ENCODE results near the gene SLC25A38. TPM values are rescaled to one million over a fixed set of nuclear protein-coding genes. Genes with fewer than 3 reads are reported as not detected.
A peak's percentile ranks its signal among the peaks of the same experiment; 100 is the strongest.
"Not testable (repeated sequence)": the region's sequence is repeated elsewhere in the genome, so short reads cannot be mapped to it uniquely, and the experiment has no call there.

SLC25A38 gene
- total and polyA plus RNA-seq, 4 experiments from 2014 or later = 44.5 to 55.5 (median 49.8) TPM

DNA sequence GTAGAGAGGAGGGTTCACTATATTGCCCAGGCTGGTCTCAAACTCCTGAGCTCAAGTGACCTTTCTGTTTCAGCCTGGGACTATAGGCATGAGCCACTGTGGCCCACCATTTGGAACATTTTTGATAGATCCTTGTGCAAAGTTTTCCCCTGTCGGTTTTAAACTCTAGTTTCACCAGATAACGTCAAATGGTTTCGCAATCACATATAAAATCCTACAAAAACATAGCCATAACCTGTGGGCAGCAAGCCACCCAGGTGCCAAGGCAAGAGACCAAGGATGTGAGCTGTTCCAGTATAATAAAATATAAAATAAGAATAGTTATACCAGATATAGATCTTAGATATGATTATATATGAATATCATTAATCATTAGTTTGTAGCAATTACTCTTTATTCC, 33.8 kb downstream of the SLC25A38 start:
- DNase-seq; H3K27ac ChIP-seq (ENCODE audit: low read depth, low read length); H3K4me3 ChIP-seq (ENCODE audit: low read length in 2 of 2); H3K4me1 ChIP-seq (ENCODE audit: insufficient read depth, low read length); H3K27me3 ChIP-seq (ENCODE audit: insufficient read depth, low read length); H3K9me3 Mint-ChIP-seq; H3K9me3 ChIP-seq (ENCODE audit: control insufficient read depth in 1 of 2, low read length in 2 of 2); H3K4me3 Mint-ChIP-seq; intact Hi-C loops (cut with micrococcal nuclease); H3K27me3 Mint-ChIP-seq: not testable (repeated sequence)
- ChIA-PET POLR2A (ENCODE audit: partially characterized antibody) (interaction anchor here (3.2 kb wide), 1 partner anchor 9 kb away, joined by 26 read pairs; the partner anchor contains the start of gene RPSA), CTCF (ENCODE audit: partially characterized antibody) (interaction anchor here (0.6 to 3.9 kb wide), 6 partner anchors 9 to 764 kb away, joined by 3 to 31 read pairs (median 10); partner anchors contain the start of gene RPSA)
- Mint-ChIP-seq H3K27ac (peak overlapping the region in 2 of 7 donors; percentile 27 to 30), H3K36me3 (peaks cover 30 to 37% of the 10 kb centered on the region in 2 donors), H3K4me1 (peaks cover 2 to 15% (median 8%) of the 10 kb centered on the region in 4 donors)
- H3K36me3 ChIP-seq (ENCODE audit: insufficient read depth, low read length) = peaks cover 25% of the 10 kb centered on the region

DNA sequence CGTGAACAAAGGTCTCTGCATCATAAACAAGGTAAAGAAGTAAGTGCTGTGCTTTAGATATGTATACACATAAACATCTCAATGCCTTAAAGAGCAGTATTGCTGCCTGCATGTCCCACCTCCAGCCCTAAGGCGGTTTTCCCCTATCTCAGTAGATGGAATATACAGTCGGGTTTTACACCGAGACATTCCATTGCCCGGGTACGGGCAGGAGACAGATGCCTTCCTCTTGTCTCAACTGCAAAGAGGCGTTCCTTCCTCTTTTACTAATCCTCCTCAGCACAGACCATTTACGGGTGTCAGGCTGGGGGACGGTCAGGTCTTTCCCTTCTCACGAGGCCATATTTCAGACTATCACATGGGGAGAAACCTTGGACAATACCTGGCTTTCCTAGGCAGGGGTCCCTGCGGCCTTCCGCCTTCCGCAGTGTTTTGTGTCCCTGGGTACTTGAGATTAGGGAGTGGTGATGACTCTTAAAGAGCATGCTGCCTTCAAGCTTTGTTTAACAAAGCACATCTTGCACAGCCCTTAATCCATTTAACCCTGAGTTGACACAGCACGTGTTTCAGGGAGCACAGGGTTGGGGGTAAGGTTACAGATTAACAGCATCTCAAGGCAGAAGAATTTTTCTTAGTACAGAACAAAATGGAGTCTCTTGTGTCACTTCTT, 35.5 kb downstream of the SLC25A38 start:
- POLR2A ChIA-PET (ENCODE audit: partially characterized antibody); H3K4me1 ChIP-seq (ENCODE audit: insufficient read depth, low read length); CTCF ChIA-PET (ENCODE audit: partially characterized antibody); H3K4me3 Mint-ChIP-seq; H3K9me3 Mint-ChIP-seq; DNase-seq; H3K27ac ChIP-seq (ENCODE audit: low read depth, low read length); H3K27me3 ChIP-seq (ENCODE audit: insufficient read depth, low read length); H3K36me3 ChIP-seq (ENCODE audit: insufficient read depth, low read length); intact Hi-C loops (cut with micrococcal nuclease); H3K4me3 ChIP-seq (ENCODE audit: low read length in 2 of 2); H3K9me3 ChIP-seq (ENCODE audit: control insufficient read depth in 1 of 2, low read length in 2 of 2); H3K27me3 Mint-ChIP-seq: not testable (repeated sequence)
- H3K4me1 Mint-ChIP-seq = peaks cover 2 to 15% (median 6%) of the 10 kb centered on the region in 4 donors
- peaks cover 13 to 22% of the 10 kb centered on the region in 2 donors for H3K36me3 Mint-ChIP-seq
- H3K27ac Mint-ChIP-seq = peak overlapping the region in 1 of 7 donors; percentile 13

DNA sequence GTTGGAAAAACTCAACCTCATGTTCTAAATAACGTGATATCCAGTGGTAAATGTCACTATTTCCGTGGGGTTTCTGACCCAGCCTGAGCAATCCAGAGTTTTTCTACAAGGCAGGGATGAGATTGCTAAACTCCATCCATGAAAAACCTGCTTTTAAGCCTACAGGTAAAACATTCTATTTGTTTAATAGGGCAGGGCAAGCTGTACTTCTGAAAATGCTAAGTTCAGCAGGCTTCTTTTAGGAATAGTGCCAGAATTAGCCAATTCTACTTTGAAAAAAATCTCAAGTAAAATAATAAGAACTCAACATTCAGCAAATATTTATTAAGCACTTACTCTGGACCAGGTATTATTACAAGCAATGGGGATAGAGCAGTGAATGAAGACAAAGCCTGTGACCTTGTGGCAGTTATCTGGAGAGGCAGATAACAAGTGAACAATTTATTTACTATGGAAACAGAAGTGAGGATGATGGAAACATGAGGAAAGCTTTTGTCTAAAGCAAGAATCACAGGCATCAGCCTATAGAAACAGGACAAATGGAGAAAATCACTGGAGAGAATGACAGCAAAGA, 36.7 kb downstream of the SLC25A38 start:
- Mint-ChIP-seq H3K9me3 (peaks cover 0 to 2% (median 0%) of the 10 kb centered on the region in 8 donors), H3K36me3 (peaks cover 1 to 16% of the 10 kb centered on the region in 2 donors), H3K4me1 (peaks cover 1 to 8% (median 2%) of the 10 kb centered on the region in 4 donors), H3K4me3 (no peak overlapping the region), H3K27ac (no peak overlapping the region), H3K27me3 (no peaks in the 10 kb centered on the region)
- Histone ChIP-seq H3K4me3 (ENCODE audit: low read length in 2 of 2) (no peak overlapping the region), H3K27me3 (ENCODE audit: insufficient read depth, low read length) (no peaks in the 10 kb centered on the region), H3K36me3 (ENCODE audit: insufficient read depth, low read length) (no peaks in the 10 kb centered on the region), H3K9me3 (ENCODE audit: control insufficient read depth in 1 of 2, low read length in 2 of 2) (no peaks in the 10 kb centered on the region), H3K27ac (ENCODE audit: low read depth, low read length) (no peak overlapping the region), H3K4me1 (ENCODE audit: insufficient read depth, low read length) (no peaks in the 10 kb centered on the region)
- CTCF ChIA-PET (ENCODE audit: partially characterized antibody) = no interaction called here
- DNase-seq = no peak
- POLR2A ChIA-PET (ENCODE audit: partially characterized antibody) = no interaction called here
- intact Hi-C loops (cut with micrococcal nuclease) = no loop called here

DNA sequence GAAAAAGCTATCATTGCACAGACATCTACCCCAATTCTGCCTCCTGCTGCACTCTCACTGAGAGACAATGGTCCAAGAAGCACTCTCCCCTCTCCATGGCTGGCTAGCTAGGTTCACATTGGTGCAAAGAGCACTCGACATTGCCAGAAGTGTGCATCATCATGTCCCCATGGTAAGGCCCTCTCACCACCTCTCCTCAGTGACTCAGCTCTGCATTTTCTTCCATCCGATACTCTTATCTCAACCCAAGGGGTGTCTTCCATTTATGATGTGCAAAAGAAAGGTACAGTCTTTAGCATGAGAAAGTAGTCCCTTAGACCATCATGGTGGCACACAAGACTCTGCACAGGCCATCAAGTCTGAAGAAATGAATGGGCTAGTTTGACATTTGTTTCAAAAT, 37.4 kb downstream of the SLC25A38 start:
- no peak for DNase-seq
- no peaks in the 10 kb centered on the region for H3K4me1 ChIP-seq (ENCODE audit: insufficient read depth, low read length)
- peaks cover 0 to 2% (median 0%) of the 10 kb centered on the region in 8 donors for H3K9me3 Mint-ChIP-seq
- no peak overlapping the region for H3K27ac Mint-ChIP-seq
- H3K4me3 ChIP-seq (ENCODE audit: low read length in 2 of 2) = no peak overlapping the region
- no peaks in the 10 kb centered on the region for H3K9me3 ChIP-seq (ENCODE audit: control insufficient read depth in 1 of 2, low read length in 2 of 2)
- no peak overlapping the region for H3K4me3 Mint-ChIP-seq
- no peak overlapping the region for H3K27ac ChIP-seq (ENCODE audit: low read depth, low read length)
- H3K27me3 Mint-ChIP-seq = no peaks in the 10 kb centered on the region
- no peaks in the 10 kb centered on the region for H3K27me3 ChIP-seq (ENCODE audit: insufficient read depth, low read length)
- ChIA-PET POLR2A (ENCODE audit: partially characterized antibody) (no interaction called here), CTCF (ENCODE audit: partially characterized antibody) (no interaction called here)
- intact Hi-C loops (cut with micrococcal nuclease) = no loop called here
- peaks cover 0 to 6% (median 2%) of the 10 kb centered on the region in 4 donors for H3K4me1 Mint-ChIP-seq
- H3K36me3 Mint-ChIP-seq = peaks cover 0 to 14% of the 10 kb centered on the region in 2 donors
- no peaks in the 10 kb centered on the region for H3K36me3 ChIP-seq (ENCODE audit: insufficient read depth, low read length)

DNA sequence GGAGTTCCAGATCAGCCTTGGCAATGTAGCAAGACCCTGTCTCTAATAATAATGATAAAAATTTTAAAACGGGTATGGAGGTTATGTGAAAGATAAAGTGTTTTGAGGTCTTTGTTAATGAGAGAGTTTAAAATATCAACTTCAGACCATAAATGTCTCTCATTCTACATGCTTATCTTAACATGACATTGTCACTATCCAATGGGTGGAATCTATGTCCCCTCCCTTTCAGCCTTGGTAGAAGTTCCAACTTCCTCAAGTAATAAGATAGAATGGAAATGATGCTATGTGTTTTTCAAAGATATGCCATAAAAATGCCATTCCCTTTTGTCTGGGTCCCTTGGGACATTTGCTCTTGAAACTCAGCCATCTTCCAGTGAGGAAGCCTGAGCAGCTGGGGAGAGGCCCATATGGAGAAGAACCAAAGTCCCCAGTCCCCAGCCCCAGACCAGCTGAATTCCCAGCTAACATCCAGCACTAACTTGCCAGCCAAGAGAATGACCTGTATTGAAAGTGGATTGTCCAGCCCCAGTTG, 40.3 kb downstream of the SLC25A38 start:
- ChIA-PET CTCF (ENCODE audit: partially characterized antibody) (interaction anchor here (1.3 to 4.0 kb wide), 3 partner anchors 8 to 24 kb away, joined by 3 to 23 read pairs (median 5); no protein-coding TSS in a partner anchor), POLR2A (ENCODE audit: partially characterized antibody) (no interaction called here)
- no peaks in the 10 kb centered on the region for H3K27me3 ChIP-seq (ENCODE audit: insufficient read depth, low read length)

DNA sequence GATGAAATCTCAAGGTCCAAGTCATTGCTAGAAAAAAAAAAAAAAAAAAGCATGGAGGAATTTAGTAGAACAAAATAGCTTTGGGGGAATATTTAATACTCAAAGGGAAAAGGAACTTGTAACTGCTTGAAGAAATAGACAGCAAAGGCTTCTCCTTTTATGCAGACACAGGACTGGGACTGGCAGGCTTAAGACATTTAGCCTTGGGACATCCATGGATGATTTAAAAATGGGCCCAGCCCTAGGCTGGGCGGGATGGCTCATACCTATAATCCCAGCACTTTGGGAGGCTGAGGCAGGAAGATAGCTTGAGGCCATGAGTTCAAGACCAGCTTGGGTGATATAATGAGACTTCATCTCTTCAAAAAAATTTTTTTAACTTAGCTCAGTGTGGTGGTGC, 43.1 kb downstream of the SLC25A38 start:
- H3K4me3 ChIP-seq (ENCODE audit: low read length in 2 of 2) = no peak overlapping the region
- intact Hi-C loops (cut with micrococcal nuclease) = no loop called here
- H3K27ac Mint-ChIP-seq = no peak overlapping the region
- H3K9me3 Mint-ChIP-seq = no peaks in the 10 kb centered on the region
- H3K9me3 ChIP-seq (ENCODE audit: control insufficient read depth in 1 of 2, low read length in 2 of 2) = no peaks in the 10 kb centered on the region
- H3K4me1 Mint-ChIP-seq = no peaks in the 10 kb centered on the region
- no peaks in the 10 kb centered on the region for H3K27me3 ChIP-seq (ENCODE audit: insufficient read depth, low read length)
- no peak overlapping the region for H3K27ac ChIP-seq (ENCODE audit: low read depth, low read length)
- POLR2A ChIA-PET (ENCODE audit: partially characterized antibody) = no interaction called here
- no peaks in the 10 kb centered on the region for H3K36me3 ChIP-seq (ENCODE audit: insufficient read depth, low read length)
- H3K27me3 Mint-ChIP-seq = peaks cover 0 to 3% of the 10 kb centered on the region in 2 donors
- CTCF ChIA-PET (ENCODE audit: partially characterized antibody) = interaction anchor here (0.7 to 4.0 kb wide), 2 partner anchors 11 to 20 kb away, joined by 3 to 23 read pairs; partner anchors contain the start of gene RPSA
- DNase-seq = no peak
- no peaks in the 10 kb centered on the region for H3K4me1 ChIP-seq (ENCODE audit: insufficient read depth, low read length)
- H3K4me3 Mint-ChIP-seq = no peak overlapping the region
- peaks cover 0 to 9% of the 10 kb centered on the region in 2 donors for H3K36me3 Mint-ChIP-seq

More for the DNA sequence above, 40.3 kb downstream of the SLC25A38 start:
- Histone ChIP-seq H3K4me1 (ENCODE audit: insufficient read depth, low read length) (no peaks in the 10 kb centered on the region), H3K36me3 (ENCODE audit: insufficient read depth, low read length) (no peaks in the 10 kb centered on the region), H3K4me3 (ENCODE audit: low read length in 2 of 2) (no peak overlapping the region), H3K27ac (ENCODE audit: low read depth, low read length) (no peak overlapping the region), H3K9me3 (ENCODE audit: control insufficient read depth in 1 of 2, low read length in 2 of 2) (no peaks in the 10 kb centered on the region)
- H3K4me3 Mint-ChIP-seq = no peak overlapping the region
- no peaks in the 10 kb centered on the region for H3K4me1 Mint-ChIP-seq
- no peak overlapping the region for H3K27ac Mint-ChIP-seq
- intact Hi-C loops (cut with micrococcal nuclease) = no loop called here
- peaks cover 0 to 14% of the 10 kb centered on the region in 2 donors for H3K36me3 Mint-ChIP-seq
- no peaks in the 10 kb centered on the region for H3K9me3 Mint-ChIP-seq
- peaks cover 0 to 1% of the 10 kb centered on the region in 2 donors for H3K27me3 Mint-ChIP-seq
- DNase-seq = no peak

DNA sequence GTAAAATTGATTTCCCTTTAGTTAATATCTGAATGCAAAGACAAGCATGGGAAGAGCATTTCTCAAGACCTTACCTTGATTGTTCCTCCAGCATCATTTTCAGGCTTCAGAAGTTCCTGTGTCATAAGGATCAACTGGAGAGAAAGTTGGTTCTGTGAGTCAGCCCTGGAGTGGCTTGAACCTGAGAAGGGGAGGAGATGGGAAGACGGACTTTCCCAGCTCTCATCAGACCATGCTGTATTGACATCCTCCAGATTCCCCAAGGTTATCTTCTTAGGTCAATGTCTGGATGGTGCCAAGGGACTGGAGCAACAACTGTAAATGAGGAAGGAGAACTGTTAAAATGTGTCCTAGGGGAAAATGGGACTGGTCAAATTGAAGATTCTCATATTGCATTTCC, 44.3 kb downstream of the SLC25A38 start:
- POLR2A ChIA-PET (ENCODE audit: partially characterized antibody) = no interaction called here
- intact Hi-C loops (cut with micrococcal nuclease) = no loop called here
- H3K9me3 ChIP-seq (ENCODE audit: control insufficient read depth in 1 of 2, low read length in 2 of 2) = no peaks in the 10 kb centered on the region
- CTCF ChIA-PET (ENCODE audit: partially characterized antibody) = interaction anchor here (4.0 kb wide), 1 partner anchor 12 kb away, joined by 23 read pairs; no protein-coding TSS in a partner anchor
- no peak for DNase-seq
- H3K27ac Mint-ChIP-seq = no peak overlapping the region
- H3K36me3 ChIP-seq (ENCODE audit: insufficient read depth, low read length) = no peaks in the 10 kb centered on the region
- H3K9me3 Mint-ChIP-seq = no peaks in the 10 kb centered on the region
- no peak overlapping the region for H3K4me3 ChIP-seq (ENCODE audit: low read length in 2 of 2)
- no peaks in the 10 kb centered on the region for H3K36me3 Mint-ChIP-seq
- H3K27me3 ChIP-seq (ENCODE audit: insufficient read depth, low read length) = no peaks in the 10 kb centered on the region
- peaks cover 0 to 3% of the 10 kb centered on the region in 2 donors for H3K27me3 Mint-ChIP-seq
- no peaks in the 10 kb centered on the region for H3K4me1 Mint-ChIP-seq
- no peak overlapping the region for H3K27ac ChIP-seq (ENCODE audit: low read depth, low read length)
- H3K4me3 Mint-ChIP-seq = no peak overlapping the region
- H3K4me1 ChIP-seq (ENCODE audit: insufficient read depth, low read length) = no peaks in the 10 kb centered on the region
